Right lobe of liver (tissue), 4 donors: ENCODE measurements around the gene STIL.

Experiments used
- POLR2A ChIP-seq: fragments of 450-650 bp; IDR thresholded peaks from one replicate; pipeline ENCODE4 v1.6.1; 2017; ENCODE audit warnings: antibody characterized with exemption, mild to moderate bottlenecking
- TF ChIP-seq, protein P1 (sequence below), 4 donors: fragments of 200-600 bp in 3 of 4; fragments of 450-650 bp in 1 of 4; IDR thresholded peaks; one replicate each; pipeline versions ENCODE4 v1.5.1 to v1.8.0; 2016 to 2022; ENCODE audit warnings: antibody characterized with exemption in 4 of 4, mild to moderate bottlenecking in 2 of 4
- donor health status: DM: no; HTN: no; CAD: no.
- donor health status: DM: no; HTN: no; CAD: no.
- donor health status: DM: no; HTN: yes; CAD: no.

DNA sequence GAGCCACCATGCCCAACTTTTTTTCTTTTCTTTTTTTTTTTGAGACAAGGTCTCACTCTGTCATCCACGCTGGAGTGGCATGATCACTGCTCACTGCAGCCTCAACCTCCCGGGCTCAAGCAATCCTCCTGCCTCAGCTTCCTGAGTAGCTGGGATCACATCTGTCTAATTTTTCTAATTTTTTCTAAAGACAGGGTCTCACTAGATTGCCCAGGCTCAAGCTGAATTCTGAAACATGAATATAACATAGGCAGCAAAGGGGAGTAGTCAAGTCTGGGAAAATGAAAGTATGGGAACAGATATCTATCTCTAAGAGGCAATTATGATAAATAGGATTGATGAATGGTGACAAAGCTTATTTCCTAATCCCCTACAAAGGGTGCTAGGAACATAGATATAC is 12.3 kb upstream of the STIL start:
- TF ChIP-seq, protein P1, sequence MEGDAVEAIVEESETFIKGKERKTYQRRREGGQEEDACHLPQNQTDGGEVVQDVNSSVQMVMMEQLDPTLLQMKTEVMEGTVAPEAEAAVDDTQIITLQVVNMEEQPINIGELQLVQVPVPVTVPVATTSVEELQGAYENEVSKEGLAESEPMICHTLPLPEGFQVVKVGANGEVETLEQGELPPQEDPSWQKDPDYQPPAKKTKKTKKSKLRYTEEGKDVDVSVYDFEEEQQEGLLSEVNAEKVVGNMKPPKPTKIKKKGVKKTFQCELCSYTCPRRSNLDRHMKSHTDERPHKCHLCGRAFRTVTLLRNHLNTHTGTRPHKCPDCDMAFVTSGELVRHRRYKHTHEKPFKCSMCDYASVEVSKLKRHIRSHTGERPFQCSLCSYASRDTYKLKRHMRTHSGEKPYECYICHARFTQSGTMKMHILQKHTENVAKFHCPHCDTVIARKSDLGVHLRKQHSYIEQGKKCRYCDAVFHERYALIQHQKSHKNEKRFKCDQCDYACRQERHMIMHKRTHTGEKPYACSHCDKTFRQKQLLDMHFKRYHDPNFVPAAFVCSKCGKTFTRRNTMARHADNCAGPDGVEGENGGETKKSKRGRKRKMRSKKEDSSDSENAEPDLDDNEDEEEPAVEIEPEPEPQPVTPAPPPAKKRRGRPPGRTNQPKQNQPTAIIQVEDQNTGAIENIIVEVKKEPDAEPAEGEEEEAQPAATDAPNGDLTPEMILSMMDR (IDR thresholded peaks at IDR 0.05): no peak
- no peak for TF ChIP-seq POLR2A
